ENCODE results near the gene ZNF124. TPM values are rescaled to one million over a fixed set of nuclear protein-coding genes. Genes with fewer than 3 reads are reported as not detected.
A peak's percentile ranks its signal among the peaks of the same experiment; 100 is the strongest.
"Not testable (repeated sequence)": the region's sequence is repeated elsewhere in the genome, so short reads cannot be mapped to it uniquely, and the experiment has no call there.

Gene ZNF124
- 10 to 100 TPM; 21.5 to 28.4 (median 27.6) TPM for polyA plus RNA-seq (ENCODE audit: insufficient read length in 3 of 3)
- long read RNA-seq, donor 1, partial matches to known transcripts = 0 of 3 reads
- long read RNA-seq, donor 1, other reads (novel, unspliced or antisense) = 0 of 3 reads
- long read RNA-seq, donor 2, transcript ZNF124-201 (4 exons, 1,674 nt) = major isoform, 5 of 8 reads
- long read RNA-seq, donor 2, partial matches to known transcripts = 0 of 8 reads
- long read RNA-seq, donor 2, other reads (novel, unspliced or antisense) = 0 of 8 reads
- long read RNA-seq, donor 3, partial matches to known transcripts = 0 of 3 reads
- long read RNA-seq, donor 3, other reads (novel, unspliced or antisense) = 0 of 3 reads
- long read RNA-seq, donor 4, partial matches to known transcripts = 5 of 6 reads
- long read RNA-seq, donor 4, other reads (novel, unspliced or antisense) = 0 of 6 reads
- long read RNA-seq, donor 5 = 0 reads
- long read RNA-seq, donor 6, partial matches to known transcripts = 0 of 1 reads
- long read RNA-seq, donor 6, other reads (novel, unspliced or antisense) = 0 of 1 reads
- long read RNA-seq, donor 7, partial matches to known transcripts = 0 of 3 reads
- long read RNA-seq, donor 7, other reads (novel, unspliced or antisense) = 0 of 3 reads
- long read RNA-seq, donor 8, transcript ZNF124-201 (4 exons, 1,674 nt) = major isoform, 5 of 8 reads
- long read RNA-seq, donor 8, partial matches to known transcripts = 0 of 8 reads
- long read RNA-seq, donor 8, other reads (novel, unspliced or antisense) = 0 of 8 reads
- long read RNA-seq, donor 9, partial matches to known transcripts = 0 of 6 reads
- long read RNA-seq, donor 9, other reads (novel, unspliced or antisense) = 0 of 6 reads
- long read RNA-seq, donor 10, partial matches to known transcripts = 0 of 8 reads
- long read RNA-seq, donor 10, other reads (novel, unspliced or antisense) = 0 of 8 reads
- long read RNA-seq, donor 11, partial matches to known transcripts = 0 of 2 reads
- long read RNA-seq, donor 11, other reads (novel, unspliced or antisense) = 0 of 2 reads
- long read RNA-seq, donor 12, partial matches to known transcripts = 0 of 2 reads
- long read RNA-seq, donor 12, other reads (novel, unspliced or antisense) = 0 of 2 reads
- long read RNA-seq, donor 13, partial matches to known transcripts = 0 of 4 reads
- long read RNA-seq, donor 13, other reads (novel, unspliced or antisense) = 0 of 4 reads
- long read RNA-seq, donor 14, partial matches to known transcripts = 0 of 5 reads
- long read RNA-seq, donor 14, other reads (novel, unspliced or antisense) = 0 of 5 reads
- long read RNA-seq, donor 15, partial matches to known transcripts = 0 of 5 reads
- long read RNA-seq, donor 15, other reads (novel, unspliced or antisense) = 0 of 5 reads
- long read RNA-seq, donor 16, transcript ZNF124-201 (4 exons, 1,674 nt) = major isoform, 9 of 12 reads
- long read RNA-seq, donor 16, partial matches to known transcripts = 0 of 12 reads
- long read RNA-seq, donor 16, other reads (novel, unspliced or antisense) = 0 of 12 reads

DNA sequence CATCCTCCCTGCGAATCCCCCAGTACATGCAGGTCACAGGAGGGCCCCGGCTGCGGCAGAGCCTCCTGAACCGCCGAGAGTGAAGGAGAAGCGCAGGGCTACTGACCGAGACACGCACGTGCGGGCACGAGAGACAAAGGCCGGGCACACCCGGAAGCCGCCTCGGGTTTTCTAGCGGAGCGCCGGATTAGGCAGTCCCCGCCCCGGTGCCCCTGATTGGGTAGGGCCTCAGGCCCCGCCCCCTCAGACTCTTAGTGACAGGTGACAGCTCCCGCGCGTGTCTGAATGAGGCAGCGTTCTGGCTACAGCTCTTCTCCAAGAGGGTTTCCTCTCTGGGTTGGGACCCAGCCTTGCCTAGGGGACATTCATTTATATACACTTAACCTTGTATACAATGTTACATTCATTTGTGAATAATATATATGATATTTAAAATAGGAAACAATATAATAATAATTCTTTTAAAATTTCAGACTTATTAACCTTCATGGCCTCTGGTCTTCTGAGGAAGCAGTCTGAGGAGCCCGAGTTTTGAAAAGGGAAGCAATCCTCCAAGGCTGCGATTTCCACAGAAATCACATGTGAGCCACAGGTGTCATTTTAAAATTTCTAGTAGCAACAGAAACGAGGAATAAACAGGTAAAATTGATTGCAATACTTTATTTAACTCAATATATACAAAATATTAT is at the start of gene ZNF124:
Gene ZNF124 (minus strand): TSS at position 146 of the 689 bp plus-strand sequence. CDS start 143 bp downstream, at position 3.
- DNase-seq (ENCODE audit: extremely low read depth in 1 of 11, low read depth in 9 of 11, low spot score in 4 of 11) = not testable (repeated sequence)

DNA sequence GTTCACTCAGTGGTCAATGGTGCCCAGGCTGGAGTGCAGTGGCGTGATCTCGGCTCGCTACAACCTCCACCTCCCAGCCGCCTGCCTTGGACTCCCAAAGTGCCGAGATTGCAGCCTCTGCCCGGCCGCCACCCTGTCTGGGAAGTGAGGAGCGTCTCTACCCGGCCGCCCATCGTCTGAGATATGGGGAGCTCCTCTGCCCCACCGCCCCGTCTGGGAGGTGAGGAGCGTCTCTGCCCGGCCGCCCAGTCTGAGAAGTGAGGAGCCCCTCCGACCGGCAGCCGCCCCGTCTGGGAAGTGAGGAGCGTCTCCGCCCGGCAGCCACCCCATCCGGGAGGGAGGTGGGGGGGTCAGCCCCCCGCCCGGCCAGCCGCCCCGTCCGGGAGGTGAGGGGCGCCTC is 48.5 kb upstream of the ZNF124 start:
- not testable (repeated sequence) for DNase-seq (ENCODE audit: extremely low read depth in 1 of 11, low read depth in 9 of 11, low spot score in 4 of 11)

DNA sequence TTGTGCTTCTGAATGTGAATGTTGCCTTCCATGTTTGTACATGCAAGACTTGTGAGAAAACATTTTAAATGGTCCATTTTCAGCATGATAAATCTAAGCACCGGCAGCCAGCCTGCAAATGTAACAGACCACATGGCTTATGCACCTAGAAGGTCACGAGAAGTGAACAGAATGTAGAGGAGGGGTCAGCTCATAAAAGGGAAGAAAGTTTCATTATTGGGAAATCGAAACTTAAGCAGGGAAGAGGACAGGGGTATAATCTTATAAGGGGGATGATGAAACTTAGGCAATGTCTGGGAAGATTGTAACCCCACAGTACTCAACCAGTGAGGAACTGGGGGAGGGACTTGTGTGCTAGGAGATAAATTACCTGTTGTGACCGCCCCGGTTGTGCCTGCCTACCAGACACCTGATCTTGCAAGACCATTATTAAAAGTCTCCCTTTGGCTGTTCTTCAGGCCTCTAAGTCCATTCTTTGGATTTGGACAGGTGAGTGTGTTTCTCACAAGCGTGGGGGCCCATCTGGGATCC is 46.4 kb upstream of the ZNF124 start:
- DNase-seq (ENCODE audit: extremely low read depth in 1 of 11, low read depth in 9 of 11, low spot score in 4 of 11) = no peak

DNA sequence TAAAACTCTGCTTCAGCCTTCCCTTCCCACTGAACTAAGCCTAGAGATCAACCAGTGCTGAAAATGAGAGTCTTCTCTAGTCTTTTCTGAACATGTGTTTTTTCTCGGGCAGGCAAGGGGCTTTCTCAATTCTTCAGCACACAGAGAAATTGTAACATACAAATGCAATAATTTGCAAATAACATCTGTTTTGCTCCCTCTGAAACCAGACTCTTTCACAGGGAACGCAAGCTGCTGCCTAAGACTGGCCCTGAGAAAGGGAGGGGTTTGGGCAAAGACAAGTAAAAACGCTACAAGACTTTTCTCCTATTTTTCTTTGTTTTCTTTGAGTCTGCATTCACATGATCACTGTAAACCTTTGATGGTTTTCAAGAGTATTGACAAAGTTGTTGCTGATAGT is 44.4 kb upstream of the ZNF124 start:
- DNase-seq (ENCODE audit: extremely low read depth in 1 of 11, low read depth in 9 of 11, low spot score in 4 of 11) = no peak

DNA sequence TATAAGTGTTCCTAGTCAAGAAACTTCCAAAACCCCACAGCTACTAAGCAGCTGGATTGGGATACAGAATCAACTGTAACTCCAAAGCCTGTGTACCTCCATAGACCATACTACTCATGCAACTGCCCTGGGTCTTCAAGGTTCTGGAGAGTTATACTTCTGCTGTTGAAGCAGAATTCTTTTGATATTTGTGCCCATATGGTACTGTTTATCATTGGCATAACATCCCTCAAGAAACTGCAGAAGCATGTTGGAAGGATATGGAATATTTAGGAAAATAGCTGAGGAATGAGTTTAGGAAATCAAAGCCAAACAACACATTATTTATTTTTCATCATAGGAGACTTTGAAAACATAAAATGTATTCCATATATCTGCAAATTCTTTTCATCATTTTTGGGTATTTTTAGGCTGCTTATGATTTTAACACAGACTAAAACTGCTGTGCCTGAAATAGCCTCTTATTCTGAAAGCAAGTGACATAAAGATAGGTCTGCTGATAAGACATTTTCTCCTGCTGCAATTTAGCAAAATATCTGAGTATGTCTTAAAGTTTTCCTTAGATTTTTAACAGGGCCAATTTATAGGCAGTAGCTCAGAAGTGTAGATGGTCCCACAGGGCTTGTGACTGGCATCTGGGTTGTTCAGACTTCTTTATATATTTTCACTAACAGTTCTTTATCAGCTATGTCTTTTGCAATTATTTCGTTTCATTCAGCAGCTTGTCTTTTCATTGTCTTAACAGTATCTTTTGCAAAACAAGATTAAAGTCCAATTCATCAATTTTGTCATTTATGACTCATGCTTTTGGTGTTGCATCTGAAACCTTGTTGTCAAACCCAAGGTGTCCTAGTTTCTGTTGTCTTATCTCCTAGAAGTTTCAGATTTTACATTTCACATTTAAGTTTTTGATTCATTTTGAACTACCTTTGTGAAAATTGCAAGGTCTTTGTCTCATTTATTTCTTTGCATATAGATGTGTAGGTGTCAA is 41.1 kb upstream of the ZNF124 start:
- DNase-seq (ENCODE audit: extremely low read depth in 1 of 11, low read depth in 9 of 11, low spot score in 4 of 11) = no peak

DNA sequence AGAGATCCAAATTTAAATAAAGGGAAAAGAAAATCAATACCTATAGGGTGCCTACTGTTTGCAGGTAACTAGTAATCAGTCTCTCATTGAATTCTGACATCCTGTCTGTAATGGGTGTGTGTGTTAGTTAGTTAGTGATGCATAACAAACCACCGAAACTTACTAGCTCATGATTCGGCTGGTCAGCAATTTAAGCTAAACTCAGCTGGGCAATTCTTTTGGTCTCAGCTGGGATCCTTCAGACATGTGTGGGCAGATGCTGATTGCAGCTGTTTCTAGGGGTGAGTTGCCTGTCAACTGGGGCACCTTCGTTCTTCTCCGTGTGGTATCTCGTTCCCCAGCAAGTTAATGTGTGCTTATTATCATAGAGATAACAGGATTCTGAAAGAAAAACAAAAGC is 40.2 kb upstream of the ZNF124 start:
- no peak for DNase-seq (ENCODE audit: extremely low read depth in 1 of 11, low read depth in 9 of 11, low spot score in 4 of 11)

DNA sequence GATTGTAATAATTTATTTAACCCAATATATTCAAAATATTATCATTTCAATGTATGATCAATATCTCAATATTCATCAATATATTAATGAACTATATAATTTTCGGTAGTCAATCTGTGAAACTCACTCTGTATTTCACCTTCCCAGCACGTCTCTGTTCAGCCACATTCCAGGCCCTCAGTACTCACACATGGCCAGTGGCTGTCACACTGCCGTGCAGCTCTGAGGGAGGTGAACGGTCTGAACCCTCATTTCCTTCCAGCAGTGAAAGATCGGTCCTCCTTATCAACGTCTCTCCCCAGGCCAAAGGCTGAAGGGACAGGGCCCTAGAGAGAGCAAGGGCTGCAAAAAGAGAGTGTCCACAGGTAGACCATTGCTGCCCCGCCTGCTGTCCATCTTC is 39.5 kb upstream of the ZNF124 start:
- no peak for DNase-seq (ENCODE audit: extremely low read depth in 1 of 11, low read depth in 9 of 11, low spot score in 4 of 11)

DNA sequence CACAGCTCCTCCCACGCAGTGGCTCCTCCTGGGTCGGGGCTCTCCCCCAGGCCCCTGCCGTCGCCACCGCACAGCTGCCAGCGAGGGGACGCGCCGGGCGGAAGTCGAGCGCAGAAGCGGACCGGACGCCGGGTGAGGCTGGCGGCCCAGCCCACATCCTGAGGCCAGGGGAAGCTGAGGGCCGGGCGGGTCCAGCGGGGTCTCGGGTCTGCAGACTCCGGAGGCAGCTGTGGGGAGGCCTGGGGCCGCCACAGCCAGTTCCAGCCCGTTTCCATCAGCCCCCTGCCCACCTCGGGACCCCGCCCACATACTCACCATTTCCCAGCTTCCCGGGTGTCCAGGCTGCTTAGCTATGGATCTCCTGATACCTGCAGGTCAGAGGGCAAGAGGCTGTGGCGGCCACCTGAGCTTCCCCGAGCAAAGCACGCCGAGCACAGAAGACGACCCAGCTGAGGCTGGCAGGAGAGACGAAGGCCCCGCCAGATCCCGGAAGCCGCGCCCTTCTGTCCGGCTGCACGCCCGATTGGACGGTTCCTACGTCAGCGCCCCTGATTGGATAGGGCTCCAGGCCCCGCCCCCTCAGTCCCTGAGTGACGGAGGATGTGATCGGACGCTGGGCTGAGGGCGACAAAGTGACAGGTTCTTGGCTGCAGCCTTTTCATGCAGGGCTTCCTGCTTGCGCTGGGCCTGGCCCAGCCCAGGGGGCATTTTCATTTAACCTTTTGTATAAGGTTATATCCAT is 38.7 kb upstream of the ZNF124 start:
- peak; percentile 84 to 96 (median 93) for DNase-seq (ENCODE audit: extremely low read depth in 1 of 11, low read depth in 9 of 11, low spot score in 4 of 11)

DNA sequence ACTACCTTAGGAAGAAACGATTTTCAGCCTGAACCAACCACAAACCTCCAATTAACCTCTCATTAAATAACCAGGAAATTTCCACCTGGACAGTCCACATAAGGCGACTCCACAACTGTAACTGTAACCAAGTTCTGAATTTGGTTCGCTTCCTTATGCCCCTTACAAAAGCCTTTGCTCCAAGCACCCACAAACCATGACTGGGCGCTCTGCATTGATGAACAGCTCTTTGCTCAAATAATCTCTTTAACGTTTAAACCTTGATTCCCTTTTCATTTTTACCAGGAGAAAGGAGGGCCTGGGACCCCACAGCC is 38.2 kb upstream of the ZNF124 start:
- no peak for DNase-seq (ENCODE audit: extremely low read depth in 1 of 11, low read depth in 9 of 11, low spot score in 4 of 11)

DNA sequence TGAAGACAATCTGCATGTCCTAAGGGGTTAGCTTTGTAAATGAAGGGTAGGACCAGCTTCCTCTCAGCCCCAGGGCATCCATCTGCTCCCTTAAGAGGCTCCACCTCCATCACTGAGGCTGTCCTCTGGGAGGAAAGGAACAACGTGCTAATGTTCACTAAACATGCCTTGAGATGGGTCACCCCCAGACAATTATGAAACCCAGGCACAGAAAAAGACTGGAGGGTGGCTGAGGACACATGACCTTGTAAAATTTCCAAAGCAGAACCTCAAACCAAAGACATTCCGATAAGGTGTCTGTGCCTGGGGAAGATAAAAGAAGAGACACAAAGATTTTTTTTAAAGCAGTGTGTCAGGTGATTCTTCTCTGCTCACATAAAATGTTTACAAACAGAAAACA is 37.6 kb upstream of the ZNF124 start:
- no peak for DNase-seq (ENCODE audit: extremely low read depth in 1 of 11, low read depth in 9 of 11, low spot score in 4 of 11)

DNA sequence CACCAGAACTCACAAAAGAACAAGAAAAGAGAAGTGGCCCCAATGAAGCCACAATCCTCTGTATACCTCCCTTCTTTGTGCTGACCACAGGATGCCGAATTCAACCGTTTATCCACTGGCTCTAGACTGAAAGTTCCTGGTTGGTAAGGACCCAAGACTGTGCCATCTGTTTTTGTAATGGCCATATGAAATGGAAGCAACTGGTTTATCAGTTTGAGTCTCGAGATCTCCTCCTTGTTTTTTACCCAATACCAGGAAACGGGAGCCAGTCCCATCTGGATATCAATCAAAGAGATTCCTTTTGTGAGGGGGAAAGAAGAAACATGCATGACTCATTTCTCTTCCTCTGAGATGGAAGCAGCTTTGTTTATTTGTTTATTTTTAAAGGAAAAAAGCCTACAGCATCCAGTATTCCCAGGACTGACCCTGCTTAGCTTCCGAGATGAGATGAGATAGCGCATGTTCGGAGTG is 32.4 kb upstream of the ZNF124 start:
- no peak for DNase-seq (ENCODE audit: extremely low read depth in 1 of 11, low read depth in 9 of 11, low spot score in 4 of 11)

DNA sequence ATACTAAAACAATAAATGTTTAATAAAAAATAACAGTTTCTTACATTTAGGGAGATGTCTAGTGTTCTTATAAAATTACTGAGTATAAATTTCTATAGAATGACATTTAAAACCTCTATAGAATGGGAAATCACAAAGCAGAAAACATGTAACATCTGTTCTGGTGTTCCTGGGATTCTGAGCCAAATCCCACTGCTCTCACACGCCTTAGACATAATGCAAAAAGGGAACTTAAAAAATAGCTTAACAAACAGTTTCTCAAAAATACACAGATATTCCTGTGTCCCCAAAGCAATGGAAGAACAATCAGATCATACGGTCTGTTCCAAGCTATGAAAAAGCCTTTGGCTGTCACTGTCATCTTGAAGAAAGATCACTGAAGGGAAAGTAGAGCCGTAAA is 27.0 kb upstream of the ZNF124 start:
- DNase-seq (ENCODE audit: extremely low read depth in 1 of 11, low read depth in 9 of 11, low spot score in 4 of 11) = no peak

DNA sequence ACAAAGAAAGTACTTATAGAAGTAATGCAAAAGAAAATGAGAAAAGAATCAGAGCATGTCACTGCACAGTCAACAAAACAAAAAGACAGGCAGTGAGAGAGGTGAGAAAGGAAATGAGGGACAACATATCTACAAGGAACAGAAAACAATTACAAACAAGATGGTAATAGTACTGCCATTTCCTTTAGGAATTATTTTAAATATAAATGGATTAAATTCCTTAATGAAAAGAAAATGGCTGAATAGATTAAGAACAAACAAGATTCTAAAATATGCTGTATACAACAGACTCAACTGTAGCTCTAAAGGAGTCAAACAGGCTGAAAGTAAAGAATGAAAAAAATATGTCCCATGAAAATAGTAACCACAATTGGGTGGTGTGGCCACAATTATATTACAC is 22.1 kb upstream of the ZNF124 start:
- DNase-seq (ENCODE audit: extremely low read depth in 1 of 11, low read depth in 9 of 11, low spot score in 4 of 11) = no peak

DNA sequence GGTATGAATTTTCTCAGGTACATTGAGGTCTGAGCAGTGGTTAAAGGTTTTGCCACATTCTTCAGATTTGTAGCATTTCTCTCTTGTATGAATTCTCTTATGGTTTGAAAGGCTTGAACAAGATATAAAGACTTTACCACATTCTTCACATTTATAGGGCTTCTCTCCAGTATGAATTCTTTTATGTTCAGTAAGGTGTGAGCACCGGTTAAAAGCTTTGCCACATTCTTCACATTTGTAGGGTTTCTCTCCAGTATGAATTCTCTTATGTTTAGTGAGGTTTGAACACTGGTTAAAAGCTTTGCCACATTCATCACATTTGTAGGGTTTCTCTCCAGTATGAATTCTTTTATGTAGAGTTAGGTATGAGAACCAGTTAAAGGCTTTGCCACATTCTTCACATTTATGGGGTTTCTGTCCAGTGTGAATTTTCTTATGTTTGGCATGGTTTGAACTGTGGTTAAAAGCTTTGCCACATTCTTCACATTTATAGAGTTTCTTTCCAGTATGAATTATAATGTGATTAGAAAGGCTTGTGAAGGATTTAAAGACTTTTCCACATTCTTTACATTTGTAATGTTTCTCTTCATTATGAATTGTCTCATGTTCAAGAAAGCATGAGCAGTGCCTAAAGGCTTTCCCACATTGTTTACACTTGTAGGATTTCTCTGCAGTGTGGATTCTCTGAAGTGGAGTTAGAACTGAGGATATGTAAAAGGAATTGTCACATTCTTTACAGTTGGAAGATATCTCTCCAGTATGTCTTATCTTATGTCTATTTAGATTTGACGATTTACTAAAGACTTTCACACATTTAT is 18.4 kb upstream of the ZNF124 start:
- DNase-seq (ENCODE audit: extremely low read depth in 1 of 11, low read depth in 9 of 11, low spot score in 4 of 11) = no peak

DNA sequence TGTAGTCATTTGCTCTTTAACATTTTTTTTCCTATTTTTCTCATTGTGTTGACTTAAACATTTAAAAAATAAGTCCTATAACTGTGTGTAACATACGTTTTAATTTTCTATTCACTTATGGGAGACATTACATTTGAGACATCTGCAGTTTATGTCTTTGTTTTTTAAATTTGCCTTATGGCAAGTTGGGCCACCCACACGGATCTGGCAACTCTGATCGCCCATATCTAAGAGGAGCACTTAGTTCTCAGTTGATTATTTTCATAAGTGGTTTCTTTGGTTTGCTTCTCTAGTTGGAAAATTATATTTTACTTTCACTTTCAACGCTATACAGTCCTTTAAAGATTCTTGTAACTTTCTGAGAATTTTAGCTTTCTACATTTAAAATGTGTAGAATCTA is 13.8 kb upstream of the ZNF124 start:
- DNase-seq (ENCODE audit: extremely low read depth in 1 of 11, low read depth in 9 of 11, low spot score in 4 of 11) = no peak

DNA sequence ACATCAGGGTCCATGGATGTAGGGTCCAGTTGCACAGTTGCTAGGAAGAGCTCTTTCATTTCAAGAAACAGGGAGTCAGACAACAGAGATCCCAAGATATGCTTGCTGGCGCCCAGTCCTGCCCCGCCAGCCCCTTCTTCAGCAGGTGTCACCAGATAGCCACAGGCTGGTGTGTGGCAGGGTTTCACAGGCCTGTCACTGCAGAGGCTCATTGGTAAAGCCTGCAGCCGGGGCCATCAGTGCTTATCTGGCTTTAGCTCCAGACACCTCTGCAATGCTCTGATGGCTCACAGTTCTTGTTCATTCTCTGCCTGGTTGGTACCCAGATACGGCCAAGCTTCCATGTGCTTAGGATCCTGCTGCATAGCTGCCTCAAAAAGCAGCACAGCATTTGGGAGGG is 12.4 kb upstream of the ZNF124 start:
- no peak for DNase-seq (ENCODE audit: extremely low read depth in 1 of 11, low read depth in 9 of 11, low spot score in 4 of 11)
